CD4-positive, alpha-beta T cell (primary cell): ENCODE data around the gene EEF1G. TPM values are rescaled to one million over a fixed set of nuclear protein-coding genes. Genes with fewer than 3 reads are reported as not detected.

Experiments
- ATAC-seq: fragments of 200-7000 bp; cut with Tn5 transposase; one replicate; pipeline ENCODE4 v1.10.0; 2022; ENCODE audit warnings: mild to moderate bottlenecking; ENCODE audit not compliant: poor library complexity
- CTCF ChIA-PET: fragments of 350-600 bp; sonication (Branson Sonifier 250); formaldehyde crosslinking; loops from one replicate; lab custom pipeline; 2021; ENCODE audit warnings: antibody characterized with exemption, inconsistent platforms; lab: Charles Lee
- POLR2A ChIA-PET: fragments of 350-600 bp; sonication (Branson Sonifier 250); formaldehyde crosslinking; loops from one replicate; lab custom pipeline; 2021; ENCODE audit warnings: antibody characterized with exemption, inconsistent platforms; lab: Charles Lee
- DNase-seq, 14 experiments: peaks; one replicate each; pipeline ENCODE4 v3.0.0-alpha.2; 2013 to 2020; ENCODE audit warnings: mixed read lengths in 2 of 14
- H3K27ac ChIP-seq, 2 donors: one replicate each; pipeline versions ENCODE4 v1.5.1 to v1.7.0; 2013; ENCODE audit warnings: low read length in 2 of 2, low read depth in 1 of 2, mild to moderate bottlenecking in 1 of 2
- H3K27me3 ChIP-seq, 2 experiments: 1 replicate in 1 of 2; 2 replicates in 1 of 2; pipeline versions ENCODE4 v1.6.1 to v1.7.0; 2013; ENCODE audit warnings: low read length in 2 of 2, control low read depth in 1 of 2, mild to moderate bottlenecking in 1 of 2, moderate library complexity in 1 of 2; ENCODE audit not compliant: insufficient read depth in 2 of 2, control insufficient read depth in 1 of 2
- H3K36me3 ChIP-seq: one replicate; pipeline ENCODE4 v1.6.1; 2013; ENCODE audit warnings: low read length, control low read depth; ENCODE audit not compliant: insufficient read depth
- H3K4me1 ChIP-seq: one replicate; pipeline ENCODE4 v1.6.1; 2013; ENCODE audit warnings: low read length, control low read depth; ENCODE audit not compliant: insufficient read depth
- H3K4me3 ChIP-seq: one replicate; pipeline ENCODE4 v1.5.1; 2013; ENCODE audit warnings: mild to moderate bottlenecking, low read length, moderate library complexity
- H3K9me3 ChIP-seq, 2 experiments: 1 replicate in 1 of 2; 2 replicates in 1 of 2; pipeline versions ENCODE4 v1.6.1 to v1.7.0; 2013; ENCODE audit warnings: low read length in 2 of 2, mild to moderate bottlenecking in 2 of 2, control low read depth in 1 of 2, moderate library complexity in 1 of 2; ENCODE audit not compliant: control insufficient read depth in 1 of 2, insufficient read depth in 1 of 2
- H3K27ac Mint-ChIP-seq: one replicate; pipeline ENCODE4 v1.8.0; 2020; ENCODE audit warnings: mixed read lengths
- H3K27me3 Mint-ChIP-seq: one replicate; pipeline ENCODE4 v1.8.0; 2021; ENCODE audit warnings: mixed read lengths
- H3K36me3 Mint-ChIP-seq: one replicate; pipeline ENCODE4 v1.8.0; 2021; ENCODE audit warnings: low read depth, mixed read lengths
- H3K4me1 Mint-ChIP-seq: one replicate; pipeline ENCODE4 v1.8.0; 2021; ENCODE audit warnings: low read depth, mixed read lengths
- H3K4me3 Mint-ChIP-seq: one replicate; pipeline ENCODE4 v1.8.0; 2020; ENCODE audit warnings: mild to moderate bottlenecking, mixed read lengths
- H3K9me3 Mint-ChIP-seq: one replicate; pipeline ENCODE4 v1.8.0; 2020; ENCODE audit warnings: mixed read lengths
- intact Hi-C, 2 experiments: fragments of 100-400 bp; cut with DNase I in 1 of 2; cut with micrococcal nuclease in 1 of 2; formaldehyde crosslinking; loops; one replicate each; pipeline versions ENCODE4 v1.15.1 to v1.9.0; 2023 to 2025; cut with DNase I, micrococcal nuclease
- total RNA-seq, 174 experiments: library from RNA in 2 of 174; stranded (reverse) in 2 of 174; gene quantifications; one replicate each; pipeline ENCODE4 v1.2.3 and lab custom pipeline; 2021 to 2026
- TF ChIP-seq, protein P1 (sequence below): fragments of 200-600 bp; IDR thresholded peaks from one replicate; pipeline ENCODE4 v1.8.0; 2022; ENCODE audit warnings: antibody characterized with exemption, mild to moderate bottlenecking

The EEF1G gene
- total RNA-seq, 2 experiments from 2014 or later: 2,181 to 2,269 TPM

GRCh38 chr11:62558669-62559068 lies 15.0 kb downstream of the EEF1G start:
- ATAC-seq (no peak), DNase-seq (peak in 1 of 14 experiments; percentile 33)
- Mint-ChIP-seq H3K27ac (peak overlapping the region; percentile 95), H3K9me3 (no peaks in the 10 kb centered on the region), H3K4me1 (peaks cover 68% of the 10 kb centered on the region), H3K27me3 (no peaks in the 10 kb centered on the region), H3K4me3 (no peak overlapping the region), H3K36me3 (peaks cover 51% of the 10 kb centered on the region)
- TF ChIP-seq, protein P1, sequence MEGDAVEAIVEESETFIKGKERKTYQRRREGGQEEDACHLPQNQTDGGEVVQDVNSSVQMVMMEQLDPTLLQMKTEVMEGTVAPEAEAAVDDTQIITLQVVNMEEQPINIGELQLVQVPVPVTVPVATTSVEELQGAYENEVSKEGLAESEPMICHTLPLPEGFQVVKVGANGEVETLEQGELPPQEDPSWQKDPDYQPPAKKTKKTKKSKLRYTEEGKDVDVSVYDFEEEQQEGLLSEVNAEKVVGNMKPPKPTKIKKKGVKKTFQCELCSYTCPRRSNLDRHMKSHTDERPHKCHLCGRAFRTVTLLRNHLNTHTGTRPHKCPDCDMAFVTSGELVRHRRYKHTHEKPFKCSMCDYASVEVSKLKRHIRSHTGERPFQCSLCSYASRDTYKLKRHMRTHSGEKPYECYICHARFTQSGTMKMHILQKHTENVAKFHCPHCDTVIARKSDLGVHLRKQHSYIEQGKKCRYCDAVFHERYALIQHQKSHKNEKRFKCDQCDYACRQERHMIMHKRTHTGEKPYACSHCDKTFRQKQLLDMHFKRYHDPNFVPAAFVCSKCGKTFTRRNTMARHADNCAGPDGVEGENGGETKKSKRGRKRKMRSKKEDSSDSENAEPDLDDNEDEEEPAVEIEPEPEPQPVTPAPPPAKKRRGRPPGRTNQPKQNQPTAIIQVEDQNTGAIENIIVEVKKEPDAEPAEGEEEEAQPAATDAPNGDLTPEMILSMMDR: no peak
- CTCF ChIA-PET: interaction anchor here (3.2 to 12.2 kb wide), 3 partner anchors 8 to 134 kb away, joined by 21 to 251 read pairs (median 92); partner anchors contain the start of gene AHNAK
- no peaks in the 10 kb centered on the region for H3K27me3 ChIP-seq
- H3K4me3 ChIP-seq: no peak overlapping the region
- POLR2A ChIA-PET: interaction anchor here (0.6 to 6.6 kb wide), 3 partner anchors 15 to 33 kb away, joined by 4 to 61 read pairs (median 17); partner anchors contain the start of genes EEF1G and TUT1
- intact Hi-C loops: loop anchor here in 1 of 2 experiments (5.0 kb wide), 1 partner anchor 34 kb away; the partner anchor contains the start of gene TUT1
- peaks cover 72% of the 10 kb centered on the region for H3K4me1 ChIP-seq
- peaks cover 39% of the 10 kb centered on the region for H3K36me3 ChIP-seq
- peak overlapping the region; percentile 96 to 97 for H3K27ac ChIP-seq
- no peaks in the 10 kb centered on the region for H3K9me3 ChIP-seq

DNA sequence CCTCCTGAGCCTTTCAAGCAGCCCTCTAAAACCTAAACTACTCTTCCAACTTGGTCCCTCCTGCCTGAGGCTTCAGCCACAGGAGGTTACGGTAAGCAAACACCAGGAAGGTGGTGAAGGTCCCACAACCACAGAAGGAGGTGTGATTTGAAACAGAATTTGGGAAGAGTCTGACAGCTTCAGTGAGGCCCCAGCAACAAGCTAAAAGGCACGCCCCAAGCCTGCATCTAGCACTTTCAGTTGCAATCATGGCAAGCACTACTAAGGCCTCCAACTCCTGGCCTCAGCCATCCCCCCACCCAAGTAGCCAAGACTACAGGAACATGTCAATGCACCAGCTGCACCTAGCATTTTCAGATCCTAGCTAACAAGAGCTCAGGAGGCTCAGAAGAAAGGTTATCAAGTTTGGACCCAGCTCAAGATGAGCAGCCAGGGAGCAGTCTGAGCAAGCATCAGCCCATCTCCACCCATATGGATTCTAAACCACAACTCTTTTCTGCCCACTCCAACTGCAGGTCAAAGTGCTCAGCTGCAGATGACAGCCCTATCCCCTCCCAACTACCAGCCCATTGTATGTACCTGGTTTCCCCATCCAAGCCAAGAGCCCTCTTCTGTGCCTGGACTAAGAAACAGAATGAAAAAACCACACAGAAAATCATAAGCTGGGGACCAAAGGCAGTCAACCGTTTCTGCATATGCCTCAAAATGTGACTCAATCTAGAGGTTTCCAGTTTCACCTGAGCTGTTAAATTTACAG lies 16.6 kb downstream of the EEF1G start:
- H3K27me3 ChIP-seq: no peaks in the 10 kb centered on the region
- TF ChIP-seq, protein P1: no peak
- DNase-seq (peak in 10 of 14 experiments; percentile 34 to 85 (median 48)), ATAC-seq (peak; percentile 4)
- H3K27ac ChIP-seq: peak overlapping the region; percentile 96 to 97
- Mint-ChIP-seq H3K9me3 (no peaks in the 10 kb centered on the region), H3K36me3 (peaks cover 37% of the 10 kb centered on the region), H3K27ac (peak overlapping the region; percentile 95), H3K4me1 (peaks cover 81% of the 10 kb centered on the region), H3K27me3 (no peaks in the 10 kb centered on the region), H3K4me3 (peak overlapping the region; percentile 84)
- CTCF ChIA-PET: interaction anchor here (0.9 to 12.2 kb wide), 3 partner anchors 15 to 132 kb away, joined by 3 to 251 read pairs (median 92); partner anchors contain the start of genes AHNAK and TUT1
- POLR2A ChIA-PET: interaction anchor here (0.6 to 6.6 kb wide), 20 partner anchors 13 to 720 kb away, joined by 3 to 122 read pairs (median 4); partner anchors contain the start of genes AHNAK, C11orf98, CSKMT and EEF1G
- peaks cover 89% of the 10 kb centered on the region for H3K4me1 ChIP-seq
- no peaks in the 10 kb centered on the region for H3K9me3 ChIP-seq
- intact Hi-C loops: loop anchor here in 1 of 2 experiments (5.0 kb wide), 1 partner anchor 35 kb away; the partner anchor contains the start of gene TUT1
- peaks cover 25% of the 10 kb centered on the region for H3K36me3 ChIP-seq
- peak overlapping the region; percentile 49 for H3K4me3 ChIP-seq

DNA sequence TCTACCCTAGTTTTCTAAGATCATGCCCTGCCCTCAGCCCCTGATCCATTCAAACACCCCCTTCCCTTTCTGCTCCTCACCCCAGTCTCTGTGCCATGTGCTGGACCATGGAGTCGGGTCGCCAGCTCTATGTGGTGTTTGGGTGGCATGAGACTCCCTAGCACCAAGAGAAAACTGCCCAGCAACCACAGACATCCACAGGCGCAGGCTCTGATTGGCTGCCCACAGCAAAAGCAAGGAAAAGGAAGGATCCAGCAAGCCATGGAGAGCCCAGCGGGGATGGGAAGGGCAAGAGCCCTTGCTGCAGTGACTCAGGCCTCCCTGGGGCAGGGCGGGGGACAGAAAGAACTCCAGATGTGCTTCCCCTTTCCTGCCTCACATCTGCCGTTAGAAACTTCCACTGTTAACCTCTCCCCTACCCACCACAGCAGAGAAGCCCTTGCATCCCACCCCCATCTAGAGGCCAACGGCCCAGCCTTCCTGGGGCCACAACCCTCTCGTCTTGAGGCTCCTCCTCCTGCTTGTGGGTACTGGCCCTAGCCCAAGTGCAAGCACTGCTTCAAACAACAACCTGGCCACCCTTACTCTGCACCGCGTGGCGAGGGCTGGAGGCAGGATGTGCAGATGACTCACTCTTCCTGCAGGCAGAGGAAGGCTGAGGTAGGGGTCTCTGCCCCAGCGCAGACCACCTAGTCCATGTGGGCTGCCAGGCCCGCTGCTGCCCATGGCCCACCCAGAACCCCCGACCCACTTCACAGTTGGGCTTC lies 17.4 kb downstream of the EEF1G start:
- TF ChIP-seq, protein P1: no peak
- Mint-ChIP-seq H3K27ac (peak overlapping the region; percentile 95), H3K4me1 (peaks cover 84% of the 10 kb centered on the region), H3K36me3 (peaks cover 37% of the 10 kb centered on the region), H3K4me3 (peak overlapping the region; percentile 84), H3K9me3 (no peaks in the 10 kb centered on the region), H3K27me3 (no peaks in the 10 kb centered on the region)
- ChIA-PET POLR2A (interaction anchor here (0.7 to 6.6 kb wide), 25 partner anchors 12 to 588 kb away, joined by 3 to 122 read pairs (median 5); partner anchors contain the start of genes AHNAK, B3GAT3, C11orf98 and CSKMT), CTCF (interaction anchor here (11.6 to 12.2 kb wide), 2 partner anchors 14 to 132 kb away, joined by 92 to 251 read pairs; partner anchors contain the start of gene AHNAK)
- H3K27me3 ChIP-seq: no peaks in the 10 kb centered on the region
- H3K27ac ChIP-seq: peak overlapping the region; percentile 96 to 97
- H3K4me3 ChIP-seq: peak overlapping the region; percentile 49
- no peaks in the 10 kb centered on the region for H3K9me3 ChIP-seq
- DNase-seq (peak; percentile 72 to 94 (median 83)), ATAC-seq (peak; percentile 46)
- peaks cover 21% of the 10 kb centered on the region for H3K36me3 ChIP-seq
- intact Hi-C loops: loop anchor here in 1 of 2 experiments (5.0 kb wide), 1 partner anchor 36 kb away; the partner anchor contains the start of gene TUT1
- peaks cover 95% of the 10 kb centered on the region for H3K4me1 ChIP-seq
